MG63 (cell line): ENCODE measurements around the gene FARSB. TPM values are rescaled to one million over a fixed set of nuclear protein-coding genes. Genes with fewer than 3 reads are reported as not detected.
"Not testable (repeated sequence)": the region's sequence is repeated elsewhere in the genome, so short reads cannot be mapped to it uniquely, and the experiment has no call there.

Experiments used
- DNase-seq: peaks from one replicate; pipeline ENCODE4 v3.0.0-alpha.2; 2020
- H3K27me3 ChIP-seq: fragments of 250-450 bp; sonication (Bioruptor Pico); 2 replicates; pipeline ENCODE4 v1.5.1; 2020; ENCODE audit warnings: mild to moderate bottlenecking, moderate library complexity
- H3K36me3 ChIP-seq: fragments of 250-450 bp; sonication (Bioruptor Pico); 2 replicates; pipeline ENCODE4 v1.5.1; 2020; ENCODE audit warnings: mild to moderate bottlenecking, moderate library complexity
- H3K4me3 ChIP-seq: fragments of 250-450 bp; sonication (Bioruptor Pico); 2 replicates; pipeline ENCODE4 v1.5.1; 2020; ENCODE audit warnings: mild to moderate bottlenecking, moderate library complexity
- H3K9me3 ChIP-seq: fragments of 250-450 bp; sonication (Bioruptor Pico); 2 replicates; pipeline ENCODE4 v1.5.1; 2020; ENCODE audit warnings: mild to moderate bottlenecking, moderate library complexity
- total RNA-seq: library from RNA; depleted of rRNA; stranded (reverse); fragments of >200 nt; shearing (Covaris generic); gene quantifications from 2 replicates; pipeline ENCODE4 v1.2.3, GENCODE V29; 2014; ENCODE audit warnings: low replicate concordance; rRNA removed

Gene FARSB
- total RNA-seq, result 8.9 and 11.0 TPM in 2 replicates

- peak; percentile 95 for DNase-seq
- Histone ChIP-seq H3K27me3 (no peaks in the 10 kb centered on the region), H3K36me3 (peaks cover 31% of the 10 kb centered on the region), H3K9me3 (no peaks in the 10 kb centered on the region), H3K4me3 (peak within 1 kb of the TSS; percentile 99)
Measured at GRCh38 chr2:222655787-222656525, at the start of gene FARSB. Gene FARSB, minus strand, starts transcription at chr2:222656092. Its CDS starts 19 bp downstream, at chr2:222656073.

GRCh38 chr2:222703886-222704285, 48.0 kb upstream of the FARSB start:
- no peaks in the 10 kb centered on the region for H3K27me3 ChIP-seq
- peak; percentile 44 for DNase-seq
- no peaks in the 10 kb centered on the region for H3K9me3 ChIP-seq

GRCh38 chr2:222703091-222703490, 47.2 kb upstream of the FARSB start:
- Histone ChIP-seq H3K9me3 (no peaks in the 10 kb centered on the region), H3K36me3 (no peaks in the 10 kb centered on the region), H3K4me3 (no peak overlapping the region), H3K27me3 (no peaks in the 10 kb centered on the region)
- DNase-seq, result no peak

More at GRCh38 chr2:222703886-222704285, 48.0 kb upstream of the FARSB start:
- Histone ChIP-seq H3K36me3 (no peaks in the 10 kb centered on the region), H3K4me3 (no peak overlapping the region)

GRCh38 chr2:222701721-222702131, 45.8 kb upstream of the FARSB start:
- H3K9me3 ChIP-seq, result no peaks in the 10 kb centered on the region
- no peak for DNase-seq
- no peaks in the 10 kb centered on the region for H3K27me3 ChIP-seq
- no peaks in the 10 kb centered on the region for H3K36me3 ChIP-seq
- no peak overlapping the region for H3K4me3 ChIP-seq

GRCh38 chr2:222701233-222701632, 45.3 kb upstream of the FARSB start:
- DNase-seq, result no peak
- no peaks in the 10 kb centered on the region for H3K9me3 ChIP-seq
- H3K36me3 ChIP-seq, result no peaks in the 10 kb centered on the region
- no peak overlapping the region for H3K4me3 ChIP-seq
- H3K27me3 ChIP-seq, result no peaks in the 10 kb centered on the region

- no peak for DNase-seq
- Histone ChIP-seq H3K27me3 (no peaks in the 10 kb centered on the region), H3K36me3 (no peaks in the 10 kb centered on the region), H3K4me3 (no peak overlapping the region), H3K9me3 (no peaks in the 10 kb centered on the region)
Measured at GRCh38 chr2:222698276-222698675, 42.4 kb upstream of the FARSB start.

GRCh38 chr2:222693837-222694236, 37.9 kb upstream of the FARSB start:
- DNase-seq, result no peak
- Histone ChIP-seq H3K4me3 (no peak overlapping the region), H3K27me3 (no peaks in the 10 kb centered on the region), H3K9me3 (no peaks in the 10 kb centered on the region), H3K36me3 (no peaks in the 10 kb centered on the region)

- H3K4me3 ChIP-seq, DNase-seq, H3K36me3 ChIP-seq, H3K27me3 ChIP-seq, H3K9me3 ChIP-seq: not testable (repeated sequence)
Measured at GRCh38 chr2:222693413-222693812, 37.5 kb upstream of the FARSB start.

GRCh38 chr2:222690564-222691200, 34.8 kb upstream of the FARSB start:
- H3K36me3 ChIP-seq, result no peaks in the 10 kb centered on the region
- no peaks in the 10 kb centered on the region for H3K9me3 ChIP-seq
- H3K27me3 ChIP-seq, result no peaks in the 10 kb centered on the region
- peak; percentile 58 for DNase-seq
- H3K4me3 ChIP-seq, result no peak overlapping the region

- no peak for DNase-seq
- H3K9me3 ChIP-seq, result no peaks in the 10 kb centered on the region
- H3K27me3 ChIP-seq, result no peaks in the 10 kb centered on the region
- H3K4me3 ChIP-seq, result no peak overlapping the region
- no peaks in the 10 kb centered on the region for H3K36me3 ChIP-seq
Measured at GRCh38 chr2:222689322-222689721, 33.4 kb upstream of the FARSB start.

GRCh38 chr2:222688917-222689316, 33.0 kb upstream of the FARSB start:
- no peaks in the 10 kb centered on the region for H3K36me3 ChIP-seq
- H3K9me3 ChIP-seq, result no peaks in the 10 kb centered on the region
- no peaks in the 10 kb centered on the region for H3K27me3 ChIP-seq
- H3K4me3 ChIP-seq, result no peak overlapping the region
- no peak for DNase-seq

GRCh38 chr2:222686086-222686750, 30.3 kb upstream of the FARSB start:
- Histone ChIP-seq H3K27me3 (peaks cover 11% of the 10 kb centered on the region; the same call in 1 of the 2 replicates), H3K4me3 (no peak overlapping the region), H3K9me3 (no peaks in the 10 kb centered on the region), H3K36me3 (no peaks in the 10 kb centered on the region)
- no peak for DNase-seq

- peaks cover 28% of the 10 kb centered on the region for H3K27me3 ChIP-seq
- no peaks in the 10 kb centered on the region for H3K36me3 ChIP-seq
- H3K4me3 ChIP-seq, result no peak overlapping the region
- H3K9me3 ChIP-seq, result no peaks in the 10 kb centered on the region
- no peak for DNase-seq
Measured at GRCh38 chr2:222683805-222684204, 27.9 kb upstream of the FARSB start.

- Histone ChIP-seq H3K36me3 (no peaks in the 10 kb centered on the region), H3K27me3 (peaks cover 53% of the 10 kb centered on the region), H3K9me3 (no peaks in the 10 kb centered on the region), H3K4me3 (no peak overlapping the region)
- no peak for DNase-seq
Measured at GRCh38 chr2:222677981-222678380, 22.1 kb upstream of the FARSB start.

- Histone ChIP-seq H3K9me3 (no peaks in the 10 kb centered on the region), H3K27me3 (peaks cover 28% of the 10 kb centered on the region), H3K4me3 (no peak overlapping the region), H3K36me3 (no peaks in the 10 kb centered on the region)
- DNase-seq, result no peak
Measured at GRCh38 chr2:222673883-222674282, 18.0 kb upstream of the FARSB start.

- no peaks in the 10 kb centered on the region for H3K36me3 ChIP-seq
- no peaks in the 10 kb centered on the region for H3K9me3 ChIP-seq
- DNase-seq, result no peak
- peaks cover 23% of the 10 kb centered on the region for H3K27me3 ChIP-seq
- H3K4me3 ChIP-seq, result no peak overlapping the region
Measured at GRCh38 chr2:222673273-222673672, 17.4 kb upstream of the FARSB start.

GRCh38 chr2:222672068-222672401, 16.1 kb upstream of the FARSB start:
- H3K9me3 ChIP-seq, result no peaks in the 10 kb centered on the region
- peak overlapping the region; percentile 45 for H3K4me3 ChIP-seq
- DNase-seq, result no peak
- H3K36me3 ChIP-seq, result no peaks in the 10 kb centered on the region
- H3K27me3 ChIP-seq, result peaks cover 13% of the 10 kb centered on the region
